HepG2 (cell line): ENCODE results near the gene SLC6A4. TPM values are rescaled to one million over a fixed set of nuclear protein-coding genes. Genes with fewer than 3 reads are reported as not detected.

Source experiments
- ATAC-seq: fragments of 200-7000 bp; cut with Tn5 transposase; 3 replicates; pipeline ENCODE4 v1.9.1; 2020; ENCODE audit warnings: mild to moderate bottlenecking, moderate library complexity
- BruUV-seq: library from RNA; stranded (reverse); fragments of 400-500 nt; replicated peaks from 2 replicates; lab custom pipeline; 2021; lab: Mats Ljungman, UMichigan
- CTCF ChIA-PET: fragments of 300-600 bp; formaldehyde crosslinking; extraction: SDS; loops from one replicate; lab custom pipeline; 2021; ENCODE audit warnings: low total read pairs, inconsistent platforms, low intra/inter-chr PET ratio; lab: Yijun Ruan, JAX
- POLR2A ChIA-PET: fragments of 350-600 bp; sonication (Branson Sonifier 250); formaldehyde crosslinking; loops from one replicate; lab custom pipeline; 2020; ENCODE audit warnings: antibody characterized with exemption, inconsistent platforms; lab: Yijun Ruan, JAX
- DNase-seq: peaks from one replicate; pipeline ENCODE4 v3.0.0-alpha.2; 2015; ENCODE audit warnings: low spot score
- FAIRE-seq: peaks from 3 replicates; lab custom pipeline; 2011; peaks lifted over from hg19 to GRCh38; lab: Jason Lieb, UNC
- H2AFZ ChIP-seq: one replicate; pipeline ENCODE4 v1.6.1; 2011; ENCODE audit warnings: low read length, inconsistent platforms
- H3K27ac ChIP-seq: fragments of 300-600 bp; 3 replicates; pipeline ENCODE4 v1.8.0; 2011; ENCODE audit warnings: mixed run types, mild to moderate bottlenecking, mixed read lengths, low read length, inconsistent platforms; ENCODE audit not compliant: insufficient read depth; ENCODE audit errors: extremely low read length
- H3K27me3 ChIP-seq, 2 experiments: fragments of 200-600 bp in 1 of 2; 2 replicates in 1 of 2; 3 replicates in 1 of 2; pipeline versions ENCODE4 v1.6.0 to v1.8.0; 2011; ENCODE audit warnings: low read length in 2 of 2, mild to moderate bottlenecking in 2 of 2, moderate library complexity in 2 of 2, inconsistent platforms in 1 of 2; ENCODE audit not compliant: insufficient read depth in 2 of 2, control insufficient read depth in 1 of 2
- H3K36me3 ChIP-seq, 2 experiments: fragments of 200-600 bp in 1 of 2; replicated peaks in 1 of 2; 2 replicates in 1 of 2; 3 replicates in 1 of 2; pipeline versions ENCODE4 v1.5.1 to v1.8.0; 2011; ENCODE audit warnings: low read length in 2 of 2, inconsistent platforms in 1 of 2; ENCODE audit not compliant: insufficient read depth in 2 of 2, control insufficient read depth in 1 of 2
- H3K4me1 ChIP-seq: 2 replicates; pipeline ENCODE4 v1.5.1; 2012; ENCODE audit warnings: low read length, inconsistent platforms; ENCODE audit not compliant: insufficient read depth
- H3K4me2 ChIP-seq: 2 replicates; pipeline ENCODE4 v1.6.0; 2011; ENCODE audit warnings: low read depth, low read length, inconsistent platforms
- H3K4me3 ChIP-seq, 3 experiments: fragments of 200-600 bp in 1 of 3; sonication (generic), shearing (Covaris generic) in 1 of 3; replicated peaks in 1 of 3; 2 replicates each; pipeline ENCODE4 v1.5.1; 2011 to 2016; ENCODE audit warnings: low read length in 3 of 3, inconsistent platforms in 2 of 3, low read depth in 2 of 3, mild to moderate bottlenecking in 2 of 3, control low read depth in 1 of 3, mixed read lengths in 1 of 3; ENCODE audit not compliant: insufficient read depth in 1 of 3
- H3K79me2 ChIP-seq: one replicate; pipeline ENCODE4 v1.6.1; 2011; ENCODE audit warnings: low read length, inconsistent platforms; ENCODE audit not compliant: insufficient read depth
- H3K9ac ChIP-seq: 2 replicates; pipeline ENCODE4 v1.6.0; 2011; ENCODE audit warnings: mild to moderate bottlenecking, low read depth, low read length, inconsistent platforms; ENCODE audit not compliant: insufficient read depth
- H3K9me3 ChIP-seq: 2 replicates; pipeline ENCODE4 v1.5.1; 2012; ENCODE audit warnings: mild to moderate bottlenecking, low read length
- H4K20me1 ChIP-seq: 2 replicates; pipeline ENCODE4 v1.6.0; 2011; ENCODE audit warnings: inconsistent platforms, mild to moderate bottlenecking, low read length, moderate library complexity; ENCODE audit not compliant: insufficient read depth
- ADNP ChIP-seq: sonication (generic); formaldehyde crosslinking; IDR thresholded peaks from 2 replicates; pipeline ENCODE4 v1.4.0; 2020; ENCODE audit warnings: missing genetic modification reagents
- ELF4 ChIP-seq: sonication (generic); formaldehyde crosslinking; IDR thresholded peaks from 2 replicates; pipeline ENCODE4 v1.5.0; 2020; ENCODE audit warnings: missing genetic modification reagents, mild to moderate bottlenecking, moderate library complexity, borderline replicate concordance
- KAT8 ChIP-seq: IDR thresholded peaks from 2 replicates; pipeline ENCODE4 v1.6.1; 2016; ENCODE audit warnings: missing genetic modification reagents, missing compliant biosample characterization
- MAFF ChIP-seq: IDR thresholded peaks from 2 replicates; pipeline ENCODE4 v1.6.1; 2011; ENCODE audit warnings: low read depth, low read length, improper control_type of control experiment
- MAFK ChIP-seq, 2 experiments: IDR thresholded peaks in 1 of 2; conservative IDR thresholded peaks in 1 of 2; 2 replicates each; pipeline ENCODE4 v1.6.1; 2011; ENCODE audit warnings: improper control_type of control experiment in 2 of 2, low read length in 2 of 2
- RARA ChIP-seq: IDR thresholded peaks from 2 replicates; pipeline ENCODE4 v1.6.1; 2016; ENCODE audit warnings: missing genetic modification reagents, missing compliant biosample characterization
- RCOR2 ChIP-seq: IDR thresholded peaks from 2 replicates; pipeline ENCODE4 v1.6.1; 2016; ENCODE audit warnings: missing biosample characterization, missing genetic modification reagents
- SIN3A ChIP-seq: IDR thresholded peaks from 2 replicates; pipeline ENCODE4 v1.6.1; 2011; ENCODE audit warnings: low read depth, mild to moderate bottlenecking, control low read depth, low read length, borderline replicate concordance
- SMAD1 ChIP-seq: sonication (generic); formaldehyde crosslinking; IDR thresholded peaks from 2 replicates; pipeline ENCODE4 v1.4.0; 2020; ENCODE audit warnings: missing genetic modification reagents, low read depth, mild to moderate bottlenecking, borderline replicate concordance
- ZNF337 ChIP-seq: sonication (generic); formaldehyde crosslinking; IDR thresholded peaks from 2 replicates; pipeline ENCODE4 v1.5.1; 2020; ENCODE audit warnings: missing genetic modification reagents, low read depth, mild to moderate bottlenecking, borderline replicate concordance
- ZNF780A ChIP-seq: sonication (generic); formaldehyde crosslinking; IDR thresholded peaks from 2 replicates; pipeline ENCODE4 v1.8.0; 2022; ENCODE audit warnings: mild to moderate bottlenecking, missing genetic modification reagents, moderate library complexity
- WGBS: methylation state at CpG from one replicate; pipeline ENCODE4 v1.1.6; 2017; ENCODE audit warnings: low lambda C conversion rate; 5-methylcytosine and 5-hydroxymethylcytosine counted together
- in situ Hi-C: cut with HindIII; loops from 2 replicates; pipeline ENCODE4 v1.10.0; 2017; ENCODE audit warnings: low pct_unique_long_range_greater_than_20kb; ENCODE audit not compliant: extremely low pct_ligation_motif_present
- intact Hi-C: fragments of 100-400 bp; cut with micrococcal nuclease; formaldehyde crosslinking; loops from one replicate; pipeline ENCODE4 v1.10.0; 2022; ENCODE audit not compliant: unreplicated experiment
- polyA plus RNA-seq, 8 experiments: library from polyadenylated mRNA; depleted of rRNA in 3 of 8; stranded (reverse) in 7 of 8; unstranded in 1 of 8; fragments of >200 nt; fragmentation: Illumina TruSeq in 4 of 8; extraction: Trizol in 4 of 8; gene quantifications; 2 replicates each; pipeline versions ENCODE4 v1.2.1 to v1.2.3, GENCODE V29; 2011 to 2016; ENCODE audit warnings: low read depth in 4 of 8, missing spikeins in 1 of 8, mixed read lengths in 1 of 8; ENCODE audit not compliant: insufficient read depth in 1 of 8
- total RNA-seq, 5 experiments: library from RNA; depleted of rRNA; stranded (reverse); fragments of >200 nt; fragmentation: Illumina TruSeq; extraction: Trizol; gene quantifications; 2 replicates each; pipeline ENCODE4 v1.2.3, GENCODE V29; 2016; ENCODE audit warnings: low read depth in 1 of 5
- TF ChIP-seq, protein P1 (sequence below): sonication (generic); formaldehyde crosslinking; IDR thresholded peaks from 2 replicates; pipeline ENCODE4 v1.4.0; 2020; ENCODE audit warnings: mild to moderate bottlenecking, missing genetic modification reagents
- TF ChIP-seq, protein P2 (sequence below): sonication (generic); formaldehyde crosslinking; IDR thresholded peaks from 2 replicates; pipeline ENCODE4 v1.4.0; 2020; ENCODE audit warnings: missing genetic modification reagents
- TF ChIP-seq, protein P3 (sequence below): sonication (generic); formaldehyde crosslinking; IDR thresholded peaks from 2 replicates; pipeline ENCODE4 v1.5.1; 2020; ENCODE audit warnings: missing genetic modification reagents, mild to moderate bottlenecking, borderline replicate concordance
- TF ChIP-seq, protein P4 (sequence below): sonication (generic); formaldehyde crosslinking; IDR thresholded peaks from 2 replicates; pipeline ENCODE4 v1.5.0; 2020; ENCODE audit warnings: missing genetic modification reagents, mild to moderate bottlenecking, borderline replicate concordance

The SLC6A4 gene
- total and polyA plus RNA-seq, 2 of the 13 experiments (the other 11 are each of a cell fraction or from before 2014, with no cell fraction given), result 7.6 to 20.3 TPM

DNA sequence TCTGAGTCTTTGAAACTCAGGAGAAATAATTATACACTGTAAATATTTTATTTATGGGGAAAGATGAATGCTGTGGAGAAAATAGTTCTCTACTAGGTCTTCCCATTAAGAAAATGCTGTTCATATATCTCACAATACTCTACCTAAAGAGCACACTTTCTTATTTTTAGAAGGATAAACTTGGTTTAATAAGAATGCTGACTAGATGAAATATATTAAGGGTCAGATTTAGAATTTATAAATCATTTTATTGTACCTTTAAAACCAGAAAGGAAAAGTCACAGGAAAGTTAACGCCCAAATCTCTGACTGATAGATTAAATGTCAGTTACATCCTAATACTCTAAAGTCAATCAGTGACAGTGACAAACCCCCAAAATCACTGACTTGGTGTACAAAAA, 48.7 kb downstream of the SLC6A4 start:
- Histone ChIP-seq H3K27ac (no peak overlapping the region), H4K20me1 (no peaks in the 10 kb centered on the region), H3K79me2 (no peaks in the 10 kb centered on the region), H3K9ac (no peak overlapping the region), H3K27me3 (no peaks in the 10 kb centered on the region), H3K9me3 (no peaks in the 10 kb centered on the region), H3K4me1 (peaks cover 4% of the 10 kb centered on the region; the same call in 1 of the 2 replicates), H3K4me3 (no peak overlapping the region), H2AFZ (no peak overlapping the region), H3K4me2 (no peak overlapping the region), H3K36me3 (peaks cover 0 to 29% of the 10 kb centered on the region in 2 experiments; a peak in 4 of 5 replicates)
- FAIRE-seq, result no peak
- TF ChIP-seq ADNP (no peak), MAFF (peak; percentile 38; the same call in 1 of the 2 replicates), MAFK (conservative IDR thresholded peaks at IDR 0.05 in 1 of 2, IDR thresholded peaks at IDR 0.05 in 1 of 2; ENCODE audit: low read length in 2 of 2) (peak; percentile 16 to 58; a peak in 2 of 4 replicates)
- ChIA-PET POLR2A (no interaction called here), CTCF (no interaction called here)
- 96% methylated on average over 1 of the region's 1 CpG for WGBS
- in situ Hi-C loops (no loop called here), intact Hi-C loops (no loop called here)
- ATAC-seq, result no peak
- BruUV-seq, result no TSS peak
- no peak for DNase-seq

DNA sequence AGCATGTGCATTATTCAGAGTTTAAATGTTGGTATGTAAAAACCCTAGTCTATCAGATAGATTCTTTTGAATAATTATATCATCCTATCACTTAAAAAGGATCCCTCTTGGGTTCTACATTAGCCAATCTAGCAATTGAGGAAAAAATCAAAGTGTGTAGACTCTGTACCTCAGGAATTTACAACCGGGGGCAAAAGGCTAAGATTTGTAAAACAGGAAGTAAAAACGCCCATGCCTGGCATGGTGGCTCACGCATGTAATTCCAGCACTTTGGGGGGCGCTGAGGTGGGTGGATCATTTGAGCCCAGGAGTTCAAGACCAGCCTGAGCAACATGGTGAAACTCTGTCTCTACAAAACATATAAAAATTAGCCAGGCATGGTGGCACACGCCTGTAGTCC, 58.6 kb downstream of the SLC6A4 start:
- Histone ChIP-seq H3K4me3 (no peak overlapping the region), H3K4me2 (no peak overlapping the region), H3K36me3 (peaks cover 4 to 57% of the 10 kb centered on the region in 2 experiments; a peak in 4 of 5 replicates), H3K9me3 (no peaks in the 10 kb centered on the region), H3K79me2 (no peaks in the 10 kb centered on the region), H3K9ac (no peak overlapping the region), H3K27ac (no peak overlapping the region), H3K27me3 (no peaks in the 10 kb centered on the region), H2AFZ (no peak overlapping the region), H3K4me1 (no peaks in the 10 kb centered on the region), H4K20me1 (no peaks in the 10 kb centered on the region)
- CTCF ChIA-PET, result no interaction called here
- intact Hi-C loops, result loop anchor here (10.0 kb wide), 1 partner anchor 48 kb away; no protein-coding TSS in a partner anchor
- BruUV-seq, result no TSS peak
- POLR2A ChIA-PET, result no interaction called here
- in situ Hi-C loops, result no loop called here
- DNase-seq (no peak), ATAC-seq (no peak), FAIRE-seq (no peak)
- 97% methylated on average over 5 of the region's 5 CpGs for WGBS
- TF ChIP-seq SMAD1 (CRISPR knock-in tag) (no peak), ZNF780A (CRISPR knock-in tag) (no peak), KAT8 (no peak), RARA (CRISPR knock-in tag) (no peak), SIN3A (no peak), ELF4 (CRISPR knock-in tag) (no peak), ZNF337 (CRISPR knock-in tag) (no peak), RCOR2 (CRISPR knock-in tag) (no peak)
- TF ChIP-seq, protein P1, sequence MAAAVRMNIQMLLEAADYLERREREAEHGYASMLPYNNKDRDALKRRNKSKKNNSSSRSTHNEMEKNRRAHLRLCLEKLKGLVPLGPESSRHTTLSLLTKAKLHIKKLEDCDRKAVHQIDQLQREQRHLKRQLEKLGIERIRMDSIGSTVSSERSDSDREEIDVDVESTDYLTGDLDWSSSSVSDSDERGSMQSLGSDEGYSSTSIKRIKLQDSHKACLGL (CRISPR knock-in tag), result no peak
- TF ChIP-seq, protein P2, sequence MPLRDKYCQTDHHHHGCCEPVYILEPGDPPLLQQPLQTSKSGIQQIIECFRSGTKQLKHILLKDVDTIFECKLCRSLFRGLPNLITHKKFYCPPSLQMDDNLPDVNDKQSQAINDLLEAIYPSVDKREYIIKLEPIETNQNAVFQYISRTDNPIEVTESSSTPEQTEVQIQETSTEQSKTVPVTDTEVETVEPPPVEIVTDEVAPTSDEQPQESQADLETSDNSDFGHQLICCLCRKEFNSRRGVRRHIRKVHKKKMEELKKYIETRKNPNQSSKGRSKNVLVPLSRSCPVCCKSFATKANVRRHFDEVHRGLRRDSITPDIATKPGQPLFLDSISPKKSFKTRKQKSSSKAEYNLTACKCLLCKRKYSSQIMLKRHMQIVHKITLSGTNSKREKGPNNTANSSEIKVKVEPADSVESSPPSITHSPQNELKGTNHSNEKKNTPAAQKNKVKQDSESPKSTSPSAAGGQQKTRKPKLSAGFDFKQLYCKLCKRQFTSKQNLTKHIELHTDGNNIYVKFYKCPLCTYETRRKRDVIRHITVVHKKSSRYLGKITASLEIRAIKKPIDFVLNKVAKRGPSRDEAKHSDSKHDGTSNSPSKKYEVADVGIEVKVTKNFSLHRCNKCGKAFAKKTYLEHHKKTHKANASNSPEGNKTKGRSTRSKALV (CRISPR knock-in tag), result no peak
- TF ChIP-seq, protein P3, sequence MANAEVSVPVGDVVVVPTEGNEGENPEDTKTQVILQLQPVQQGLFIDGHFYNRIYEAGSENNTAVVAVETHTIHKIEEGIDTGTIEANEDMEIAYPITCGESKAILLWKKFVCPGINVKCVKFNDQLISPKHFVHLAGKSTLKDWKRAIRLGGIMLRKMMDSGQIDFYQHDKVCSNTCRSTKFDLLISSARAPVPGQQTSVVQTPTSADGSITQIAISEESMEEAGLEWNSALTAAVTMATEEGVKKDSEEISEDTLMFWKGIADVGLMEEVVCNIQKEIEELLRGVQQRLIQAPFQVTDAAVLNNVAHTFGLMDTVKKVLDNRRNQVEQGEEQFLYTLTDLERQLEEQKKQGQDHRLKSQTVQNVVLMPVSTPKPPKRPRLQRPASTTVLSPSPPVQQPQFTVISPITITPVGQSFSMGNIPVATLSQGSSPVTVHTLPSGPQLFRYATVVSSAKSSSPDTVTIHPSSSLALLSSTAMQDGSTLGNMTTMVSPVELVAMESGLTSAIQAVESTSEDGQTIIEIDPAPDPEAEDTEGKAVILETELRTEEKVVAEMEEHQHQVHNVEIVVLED (CRISPR knock-in tag), result no peak
- TF ChIP-seq, protein P4, sequence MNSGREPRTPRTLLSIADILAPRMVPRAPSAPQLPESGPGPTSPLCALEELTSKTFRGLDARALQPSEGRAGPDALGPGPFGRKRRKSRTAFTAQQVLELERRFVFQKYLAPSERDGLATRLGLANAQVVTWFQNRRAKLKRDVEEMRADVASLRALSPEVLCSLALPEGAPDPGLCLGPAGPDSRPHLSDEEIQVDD (CRISPR knock-in tag), result no peak
